CD4-positive, alpha-beta T cell (primary cell): Measurements from ENCODE around the gene TMEM164. TPM values are rescaled to one million over a fixed set of nuclear protein-coding genes. Genes with fewer than 3 reads are reported as not detected.

ENCODE experiments used
- ATAC-seq: fragments of 200-7000 bp; cut with Tn5 transposase; one replicate; pipeline ENCODE4 v1.10.0; 2022; ENCODE audit warnings: mild to moderate bottlenecking; ENCODE audit not compliant: poor library complexity
- CTCF ChIA-PET: fragments of 350-600 bp; sonication (Branson Sonifier 250); formaldehyde crosslinking; loops from one replicate; lab custom pipeline; 2021; ENCODE audit warnings: antibody characterized with exemption, inconsistent platforms; lab: Charles Lee
- POLR2A ChIA-PET: fragments of 350-600 bp; sonication (Branson Sonifier 250); formaldehyde crosslinking; loops from one replicate; lab custom pipeline; 2021; ENCODE audit warnings: antibody characterized with exemption, inconsistent platforms; lab: Charles Lee
- DNase-seq, 14 experiments: peaks; one replicate each; pipeline ENCODE4 v3.0.0-alpha.2; 2013 to 2020; ENCODE audit warnings: mixed read lengths in 2 of 14
- H3K27ac ChIP-seq, 2 donors: one replicate each; pipeline versions ENCODE4 v1.5.1 to v1.7.0; 2013; ENCODE audit warnings: low read length in 2 of 2, low read depth in 1 of 2, mild to moderate bottlenecking in 1 of 2
- H3K27me3 ChIP-seq, 2 experiments: 1 replicate in 1 of 2; 2 replicates in 1 of 2; pipeline versions ENCODE4 v1.6.1 to v1.7.0; 2013; ENCODE audit warnings: low read length in 2 of 2, control low read depth in 1 of 2, mild to moderate bottlenecking in 1 of 2, moderate library complexity in 1 of 2; ENCODE audit not compliant: insufficient read depth in 2 of 2, control insufficient read depth in 1 of 2
- H3K36me3 ChIP-seq: one replicate; pipeline ENCODE4 v1.6.1; 2013; ENCODE audit warnings: low read length, control low read depth; ENCODE audit not compliant: insufficient read depth
- H3K4me1 ChIP-seq: one replicate; pipeline ENCODE4 v1.6.1; 2013; ENCODE audit warnings: low read length, control low read depth; ENCODE audit not compliant: insufficient read depth
- H3K4me3 ChIP-seq: one replicate; pipeline ENCODE4 v1.5.1; 2013; ENCODE audit warnings: mild to moderate bottlenecking, low read length, moderate library complexity
- H3K9me3 ChIP-seq, 2 experiments: 1 replicate in 1 of 2; 2 replicates in 1 of 2; pipeline versions ENCODE4 v1.6.1 to v1.7.0; 2013; ENCODE audit warnings: low read length in 2 of 2, mild to moderate bottlenecking in 2 of 2, control low read depth in 1 of 2, moderate library complexity in 1 of 2; ENCODE audit not compliant: control insufficient read depth in 1 of 2, insufficient read depth in 1 of 2
- H3K27ac Mint-ChIP-seq: one replicate; pipeline ENCODE4 v1.8.0; 2020; ENCODE audit warnings: mixed read lengths
- H3K27me3 Mint-ChIP-seq: one replicate; pipeline ENCODE4 v1.8.0; 2021; ENCODE audit warnings: mixed read lengths
- H3K36me3 Mint-ChIP-seq: one replicate; pipeline ENCODE4 v1.8.0; 2021; ENCODE audit warnings: low read depth, mixed read lengths
- H3K4me1 Mint-ChIP-seq: one replicate; pipeline ENCODE4 v1.8.0; 2021; ENCODE audit warnings: low read depth, mixed read lengths
- H3K4me3 Mint-ChIP-seq: one replicate; pipeline ENCODE4 v1.8.0; 2020; ENCODE audit warnings: mild to moderate bottlenecking, mixed read lengths
- H3K9me3 Mint-ChIP-seq: one replicate; pipeline ENCODE4 v1.8.0; 2020; ENCODE audit warnings: mixed read lengths
- intact Hi-C, 2 experiments: fragments of 100-400 bp; cut with DNase I in 1 of 2; cut with micrococcal nuclease in 1 of 2; formaldehyde crosslinking; loops; one replicate each; pipeline versions ENCODE4 v1.15.1 to v1.9.0; 2023 to 2025; cut with DNase I, micrococcal nuclease
- total RNA-seq, 174 experiments: library from RNA in 2 of 174; stranded (reverse) in 2 of 174; gene quantifications; one replicate each; pipeline ENCODE4 v1.2.3 and lab custom pipeline; 2021 to 2026
- TF ChIP-seq, protein P1 (sequence below): fragments of 200-600 bp; IDR thresholded peaks from one replicate; pipeline ENCODE4 v1.8.0; 2022; ENCODE audit warnings: antibody characterized with exemption, mild to moderate bottlenecking

TMEM164 gene
- total RNA-seq, 2 experiments from 2014 or later, result 11.1 to 13.4 TPM

- no peak overlapping the region for H3K27ac Mint-ChIP-seq
- no peak overlapping the region for H3K4me3 ChIP-seq
- CTCF ChIA-PET, result interaction anchor here (1.5 kb wide), 1 partner anchor 16 kb away, joined by 4 read pairs; no protein-coding TSS in a partner anchor
These were observed 56.5 kb downstream of the TMEM164 start for GRCh38 chrX:110059410-110059809.

GRCh38 chrX:110060317-110060716 is 57.4 kb downstream of the TMEM164 start:
- no peaks in the 10 kb centered on the region for H3K36me3 ChIP-seq
- no peaks in the 10 kb centered on the region for H3K9me3 ChIP-seq
- Mint-ChIP-seq H3K9me3 (no peaks in the 10 kb centered on the region), H3K27ac (no peak overlapping the region), H3K27me3 (no peaks in the 10 kb centered on the region), H3K4me1 (peaks cover 5% of the 10 kb centered on the region), H3K36me3 (peaks cover 6% of the 10 kb centered on the region), H3K4me3 (no peak overlapping the region)
- intact Hi-C loops, result no loop called here
- TF ChIP-seq, protein P1, sequence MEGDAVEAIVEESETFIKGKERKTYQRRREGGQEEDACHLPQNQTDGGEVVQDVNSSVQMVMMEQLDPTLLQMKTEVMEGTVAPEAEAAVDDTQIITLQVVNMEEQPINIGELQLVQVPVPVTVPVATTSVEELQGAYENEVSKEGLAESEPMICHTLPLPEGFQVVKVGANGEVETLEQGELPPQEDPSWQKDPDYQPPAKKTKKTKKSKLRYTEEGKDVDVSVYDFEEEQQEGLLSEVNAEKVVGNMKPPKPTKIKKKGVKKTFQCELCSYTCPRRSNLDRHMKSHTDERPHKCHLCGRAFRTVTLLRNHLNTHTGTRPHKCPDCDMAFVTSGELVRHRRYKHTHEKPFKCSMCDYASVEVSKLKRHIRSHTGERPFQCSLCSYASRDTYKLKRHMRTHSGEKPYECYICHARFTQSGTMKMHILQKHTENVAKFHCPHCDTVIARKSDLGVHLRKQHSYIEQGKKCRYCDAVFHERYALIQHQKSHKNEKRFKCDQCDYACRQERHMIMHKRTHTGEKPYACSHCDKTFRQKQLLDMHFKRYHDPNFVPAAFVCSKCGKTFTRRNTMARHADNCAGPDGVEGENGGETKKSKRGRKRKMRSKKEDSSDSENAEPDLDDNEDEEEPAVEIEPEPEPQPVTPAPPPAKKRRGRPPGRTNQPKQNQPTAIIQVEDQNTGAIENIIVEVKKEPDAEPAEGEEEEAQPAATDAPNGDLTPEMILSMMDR, result no peak
- no peak for ATAC-seq
- H3K27me3 ChIP-seq, result no peaks in the 10 kb centered on the region
- no peaks in the 10 kb centered on the region for H3K4me1 ChIP-seq
- ChIA-PET POLR2A (no interaction called here), CTCF (interaction anchor here (1.5 kb wide), 1 partner anchor 17 kb away, joined by 4 read pairs; no protein-coding TSS in a partner anchor)
- no peak overlapping the region for H3K27ac ChIP-seq
- H3K4me3 ChIP-seq, result no peak overlapping the region
- no peak for DNase-seq

More at GRCh38 chrX:110059410-110059809, 56.5 kb downstream of the TMEM164 start:
- no peaks in the 10 kb centered on the region for H3K27me3 ChIP-seq
- peaks cover 5% of the 10 kb centered on the region for H3K4me1 Mint-ChIP-seq
- no peak for DNase-seq
- no peak overlapping the region for H3K4me3 Mint-ChIP-seq
- H3K36me3 Mint-ChIP-seq, result peaks cover 12% of the 10 kb centered on the region
- no peaks in the 10 kb centered on the region for H3K4me1 ChIP-seq
- no peaks in the 10 kb centered on the region for H3K27me3 Mint-ChIP-seq
- TF ChIP-seq, protein P1, result no peak
- no peak overlapping the region for H3K27ac ChIP-seq
- intact Hi-C loops, result no loop called here
- no peaks in the 10 kb centered on the region for H3K36me3 ChIP-seq
- ATAC-seq, result no peak
- H3K9me3 ChIP-seq, result no peaks in the 10 kb centered on the region
- H3K9me3 Mint-ChIP-seq, result no peaks in the 10 kb centered on the region
- POLR2A ChIA-PET, result no interaction called here

- Mint-ChIP-seq H3K9me3 (no peaks in the 10 kb centered on the region), H3K27ac (no peak overlapping the region), H3K36me3 (peaks cover 1% of the 10 kb centered on the region), H3K27me3 (no peaks in the 10 kb centered on the region), H3K4me3 (no peak overlapping the region), H3K4me1 (no peaks in the 10 kb centered on the region)
- TF ChIP-seq, protein P1, result no peak
- no peaks in the 10 kb centered on the region for H3K36me3 ChIP-seq
- H3K4me3 ChIP-seq, result no peak overlapping the region
- H3K9me3 ChIP-seq, result no peaks in the 10 kb centered on the region
- no peak overlapping the region for H3K27ac ChIP-seq
- H3K27me3 ChIP-seq, result no peaks in the 10 kb centered on the region
- intact Hi-C loops, result no loop called here
- ATAC-seq (no peak), DNase-seq (no peak)
- CTCF ChIA-PET, result interaction anchor here (1.5 kb wide), 1 partner anchor 18 kb away, joined by 4 read pairs; no protein-coding TSS in a partner anchor
- POLR2A ChIA-PET, result interaction anchor here (0.5 kb wide), 1 partner anchor 35 kb away, joined by 3 read pairs; no protein-coding TSS in a partner anchor
- no peaks in the 10 kb centered on the region for H3K4me1 ChIP-seq
These were observed 58.1 kb downstream of the TMEM164 start for GRCh38 chrX:110060846-110061537.
